Right atrium auricular region (tissue), 2 donors: ENCODE data around the gene COQ4. TPM values are rescaled to one million over a fixed set of nuclear protein-coding genes. Genes with fewer than 3 reads are reported as not detected.

Experiments
- DNase-seq: peaks from one replicate; pipeline ENCODE4 v3.0.0-alpha.2; 2019; ENCODE audit warnings: low spot score
- H3K27ac ChIP-seq, 2 donors: fragments of 200-600 bp; sonication (generic); 1 replicate in 1 of 2; 2 replicates in 1 of 2; pipeline ENCODE4 v1.5.1; 2016 to 2019
- H3K27me3 ChIP-seq, 2 donors: fragments of 200-600 bp; sonication (generic); one replicate each; pipeline versions ENCODE4 v1.5.1 to v1.6.0; 2017 to 2019
- H3K36me3 ChIP-seq: fragments of 200-600 bp; sonication (generic); one replicate; pipeline ENCODE4 v1.5.1; 2016
- H3K4me1 ChIP-seq, 2 donors: fragments of 200-600 bp; sonication (generic); one replicate each; pipeline versions ENCODE4 v1.5.1 to v1.6.0; 2017 to 2019
- H3K4me3 ChIP-seq, 2 donors: fragments of 200-600 bp; sonication (generic); 1 replicate in 1 of 2; 2 replicates in 1 of 2; pipeline ENCODE4 v1.5.1; 2017 to 2019; ENCODE audit warnings: mild to moderate bottlenecking in 1 of 2, moderate library complexity in 1 of 2
- H3K9me3 ChIP-seq, 2 donors: fragments of 200-600 bp; sonication (generic); one replicate each; pipeline ENCODE4 v1.5.1; 2019
- total RNA-seq, 2 donors: library from RNA; depleted of rRNA; stranded (reverse); fragments of >200 nt; gene quantifications; one replicate each; pipeline ENCODE4 v1.1.0, GENCODE V29; 2016
- TF ChIP-seq, protein P1 (sequence below), 2 donors: fragments of 200-600 bp; sonication (generic); IDR thresholded peaks; one replicate each; pipeline ENCODE4 v1.5.1; 2019; ENCODE audit warnings: antibody characterized with exemption in 2 of 2

The COQ4 gene
- total RNA-seq, 2 donors from 2014 or later = 31.4 to 33.6 TPM

GRCh38 chr9:128370752-128371629 is 48.4 kb downstream of the COQ4 start, which contains the start of gene URM1:
URM1 (plus strand) TSS chr9:128371374; CDS start chr9:128371381, 7 bp downstream.
- TF ChIP-seq, protein P1, sequence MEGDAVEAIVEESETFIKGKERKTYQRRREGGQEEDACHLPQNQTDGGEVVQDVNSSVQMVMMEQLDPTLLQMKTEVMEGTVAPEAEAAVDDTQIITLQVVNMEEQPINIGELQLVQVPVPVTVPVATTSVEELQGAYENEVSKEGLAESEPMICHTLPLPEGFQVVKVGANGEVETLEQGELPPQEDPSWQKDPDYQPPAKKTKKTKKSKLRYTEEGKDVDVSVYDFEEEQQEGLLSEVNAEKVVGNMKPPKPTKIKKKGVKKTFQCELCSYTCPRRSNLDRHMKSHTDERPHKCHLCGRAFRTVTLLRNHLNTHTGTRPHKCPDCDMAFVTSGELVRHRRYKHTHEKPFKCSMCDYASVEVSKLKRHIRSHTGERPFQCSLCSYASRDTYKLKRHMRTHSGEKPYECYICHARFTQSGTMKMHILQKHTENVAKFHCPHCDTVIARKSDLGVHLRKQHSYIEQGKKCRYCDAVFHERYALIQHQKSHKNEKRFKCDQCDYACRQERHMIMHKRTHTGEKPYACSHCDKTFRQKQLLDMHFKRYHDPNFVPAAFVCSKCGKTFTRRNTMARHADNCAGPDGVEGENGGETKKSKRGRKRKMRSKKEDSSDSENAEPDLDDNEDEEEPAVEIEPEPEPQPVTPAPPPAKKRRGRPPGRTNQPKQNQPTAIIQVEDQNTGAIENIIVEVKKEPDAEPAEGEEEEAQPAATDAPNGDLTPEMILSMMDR (IDR thresholded peaks at IDR 0.05) = no peak

DNA sequence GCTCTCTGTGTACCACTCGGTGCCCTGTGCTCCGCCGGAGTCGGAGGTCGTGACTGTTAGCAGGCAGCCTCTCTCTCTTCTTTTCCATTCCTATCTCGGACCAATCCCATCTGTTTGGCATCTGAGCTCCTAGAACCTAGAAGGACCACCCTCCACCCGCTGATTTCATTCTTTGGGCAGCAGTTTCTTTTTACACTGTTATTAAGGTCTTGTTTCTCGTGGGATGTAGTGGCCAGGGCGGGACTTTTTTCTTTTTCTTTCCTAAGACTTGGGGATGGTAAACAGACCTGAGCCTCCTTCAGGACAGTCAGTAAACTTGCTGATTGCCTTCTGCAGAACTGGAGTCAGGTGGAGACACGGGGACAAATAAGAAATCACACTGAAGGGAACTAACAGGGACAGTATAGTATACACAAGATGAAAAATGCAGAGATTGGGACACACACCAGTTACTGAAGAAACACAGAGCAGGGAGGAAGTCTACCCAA is 49.0 kb downstream of the COQ4 start:
- Histone ChIP-seq H3K27ac (peak overlapping the region; percentile 90 to 91), H3K4me3 (peak overlapping the region; percentile 86 to 87), H3K9me3 (no peaks in the 10 kb centered on the region), H3K27me3 (no peaks in the 10 kb centered on the region), H3K4me1 (peaks cover 0 to 21% of the 10 kb centered on the region in 2 donors), H3K36me3 (peaks cover 5% of the 10 kb centered on the region)
- TF ChIP-seq, protein P1 (IDR thresholded peaks at IDR 0.05) = no peak
- DNase-seq = no peak

More at GRCh38 chr9:128370752-128371629, 48.4 kb downstream of the COQ4 start, which contains the start of gene URM1:
- Histone ChIP-seq H3K9me3 (no peaks in the 10 kb centered on the region), H3K4me3 (peak within 1 kb of the TSS; percentile 86 to 87), H3K4me1 (peaks cover 0 to 21% of the 10 kb centered on the region in 2 donors), H3K36me3 (peaks cover 5% of the 10 kb centered on the region), H3K27me3 (no peaks in the 10 kb centered on the region), H3K27ac (peak within 1 kb of the TSS; percentile 90 to 91)
- peak; percentile 97 for DNase-seq

DNA sequence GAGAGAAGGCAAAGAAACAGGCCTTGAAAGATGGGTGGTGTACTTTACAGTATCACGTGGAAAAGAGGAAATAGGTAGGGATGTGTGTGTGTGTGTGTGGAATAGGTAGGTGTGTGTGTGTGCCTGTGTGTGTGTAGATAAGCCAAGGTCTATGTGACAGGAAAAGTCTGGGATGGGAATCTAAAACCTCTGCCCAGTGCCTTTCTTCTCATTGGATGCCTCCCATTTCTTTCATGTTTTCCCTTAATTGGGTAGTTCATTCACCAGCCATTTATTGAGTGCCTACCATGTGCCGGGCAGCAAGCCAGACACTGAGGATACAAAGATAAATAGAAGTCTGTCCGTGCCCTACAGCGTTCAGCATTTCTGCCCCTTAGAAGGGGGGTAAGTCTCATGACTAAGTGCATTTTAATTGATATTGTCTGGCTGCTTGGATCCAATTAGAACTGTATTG is 49.6 kb downstream of the COQ4 start:
- TF ChIP-seq, protein P1 (IDR thresholded peaks at IDR 0.05) = no peak
- Histone ChIP-seq H3K9me3 (no peaks in the 10 kb centered on the region), H3K4me1 (peaks cover 0 to 21% of the 10 kb centered on the region in 2 donors), H3K4me3 (peak overlapping the region; percentile 86 to 87), H3K27me3 (no peaks in the 10 kb centered on the region), H3K27ac (peak overlapping the region in 1 of 2 donors; percentile 91), H3K36me3 (peaks cover 5% of the 10 kb centered on the region)
- DNase-seq = no peak

- Histone ChIP-seq H3K4me1 (peaks cover 0 to 21% of the 10 kb centered on the region in 2 donors), H3K27ac (no peak overlapping the region), H3K27me3 (no peaks in the 10 kb centered on the region), H3K9me3 (no peaks in the 10 kb centered on the region), H3K36me3 (peaks cover 7% of the 10 kb centered on the region), H3K4me3 (no peak overlapping the region)
- no peak for DNase-seq
- TF ChIP-seq, protein P1 (IDR thresholded peaks at IDR 0.05) = no peak
These were observed 50.1 kb downstream of the COQ4 start for GRCh38 chr9:128372784-128373183.

DNA sequence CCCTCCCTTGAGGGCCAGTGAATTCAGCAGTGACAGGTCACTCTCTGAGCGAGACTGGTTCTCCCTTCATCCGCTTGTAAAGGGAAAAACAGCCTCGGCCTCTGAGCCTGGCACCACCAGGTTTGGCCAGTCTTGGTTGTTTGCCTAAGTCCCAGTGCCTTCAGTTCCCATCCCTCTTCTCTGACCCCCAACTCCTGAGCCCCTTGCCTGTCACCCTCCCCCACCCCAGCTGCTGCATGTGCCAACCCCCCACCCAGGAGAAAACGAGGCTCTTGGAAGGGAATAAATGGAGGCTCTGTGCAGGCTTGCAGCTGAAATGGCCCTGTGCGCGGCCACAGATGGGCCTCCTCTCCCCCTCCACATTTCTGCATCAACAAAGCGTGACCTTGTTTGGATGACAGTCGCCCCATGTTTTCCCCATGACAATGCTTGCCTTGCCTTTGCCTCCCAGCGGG is 51.6 kb downstream of the COQ4 start:
- Histone ChIP-seq H3K27me3 (no peaks in the 10 kb centered on the region), H3K36me3 (peaks cover 20% of the 10 kb centered on the region), H3K9me3 (no peaks in the 10 kb centered on the region), H3K4me1 (peaks cover 0 to 21% of the 10 kb centered on the region in 2 donors), H3K27ac (no peak overlapping the region), H3K4me3 (no peak overlapping the region)
- TF ChIP-seq, protein P1 (IDR thresholded peaks at IDR 0.05) = no peak
- no peak for DNase-seq
